OCI-LY1 (cell line): ENCODE results near the gene XRCC4.

Experiments used
- CTCF ChIP-seq: fragments of 200-600 bp; sonication (generic), shearing (Covaris generic); IDR thresholded peaks from 2 replicates; pipeline ENCODE4 v1.5.1; 2017; ENCODE audit warnings: mild to moderate bottlenecking, antibody characterized with exemption, low read length, moderate library complexity, mixed read lengths
- EZH2 ChIP-seq: fragments of 200-600 bp; sonication (generic), shearing (Covaris generic); IDR thresholded peaks from 2 replicates; pipeline ENCODE4 v1.8.0; 2017; ENCODE audit warnings: borderline replicate concordance, mixed run types, mild to moderate bottlenecking, antibody characterized with exemption, low read length, moderate library complexity, mixed read lengths

- TF ChIP-seq CTCF = no peak
- TF ChIP-seq EZH2 = no peak
Measured at GRCh38 chr5:83363111-83363885, 286.0 kb downstream of the XRCC4 start.
